Measurements from ENCODE around the gene HSPG2.

Gene HSPG2

DNA sequence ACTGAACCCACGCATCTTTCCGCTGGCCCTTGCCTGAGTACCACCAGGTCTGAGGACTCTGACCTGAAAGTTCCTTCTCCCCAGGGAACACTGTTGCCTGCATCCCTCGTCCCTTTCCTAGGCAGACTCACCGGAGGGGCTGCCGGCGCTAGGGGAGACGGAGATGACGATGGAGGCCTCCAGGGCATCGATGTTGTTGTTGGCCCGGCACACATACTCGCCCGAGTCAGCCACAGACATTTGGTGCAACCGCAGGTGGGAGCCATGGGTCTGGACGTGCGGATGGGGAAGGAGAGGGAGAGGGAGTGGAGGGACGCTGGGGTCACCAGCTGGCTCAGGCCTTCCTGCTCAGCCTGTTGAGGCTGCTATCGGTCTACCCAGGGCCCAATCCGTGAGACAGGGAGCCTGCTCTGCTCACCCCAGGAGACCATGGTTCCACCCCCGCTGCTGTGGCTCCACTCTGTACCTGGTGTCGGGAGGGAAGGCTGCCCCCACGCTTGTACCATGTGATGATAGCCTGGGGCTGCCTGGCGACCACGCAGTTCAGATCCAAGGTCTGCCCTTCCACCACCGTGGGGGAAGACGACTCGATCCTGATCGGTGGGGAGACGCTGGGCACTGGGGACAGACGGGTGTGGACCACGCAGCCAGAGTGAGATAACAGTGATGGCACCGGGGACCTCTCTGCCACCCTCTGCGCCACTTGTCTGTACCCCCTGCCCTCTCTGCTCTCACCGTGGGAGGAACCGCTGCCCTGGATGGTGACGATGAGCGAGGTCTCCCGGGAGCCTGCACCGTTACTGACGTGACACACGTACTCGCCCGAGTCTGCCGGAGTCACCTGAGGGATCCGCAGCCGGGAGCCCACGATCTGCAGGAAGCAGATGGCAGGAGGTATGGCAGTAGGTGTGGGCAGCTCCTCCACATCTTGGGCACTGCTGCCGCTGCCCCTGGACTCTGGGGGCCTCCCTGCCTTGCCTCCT lies 89.6 kb downstream of the HSPG2 start:
- DNase-seq (ENCODE audit: insufficient read length) (no peak), FAIRE-seq (no peak)
- TF ChIP-seq POLR2A (IDR thresholded peaks at IDR 0.05; ENCODE audit: low read depth, low read length) (no peak), TAF1 (IDR thresholded peaks at IDR 0.05; ENCODE audit: borderline replicate concordance, low read depth, low read length) (no peak), POLR2AphosphoS5 (IDR thresholded peaks at IDR 0.05; ENCODE audit: low read depth, low read length) (no peak)

DNA sequence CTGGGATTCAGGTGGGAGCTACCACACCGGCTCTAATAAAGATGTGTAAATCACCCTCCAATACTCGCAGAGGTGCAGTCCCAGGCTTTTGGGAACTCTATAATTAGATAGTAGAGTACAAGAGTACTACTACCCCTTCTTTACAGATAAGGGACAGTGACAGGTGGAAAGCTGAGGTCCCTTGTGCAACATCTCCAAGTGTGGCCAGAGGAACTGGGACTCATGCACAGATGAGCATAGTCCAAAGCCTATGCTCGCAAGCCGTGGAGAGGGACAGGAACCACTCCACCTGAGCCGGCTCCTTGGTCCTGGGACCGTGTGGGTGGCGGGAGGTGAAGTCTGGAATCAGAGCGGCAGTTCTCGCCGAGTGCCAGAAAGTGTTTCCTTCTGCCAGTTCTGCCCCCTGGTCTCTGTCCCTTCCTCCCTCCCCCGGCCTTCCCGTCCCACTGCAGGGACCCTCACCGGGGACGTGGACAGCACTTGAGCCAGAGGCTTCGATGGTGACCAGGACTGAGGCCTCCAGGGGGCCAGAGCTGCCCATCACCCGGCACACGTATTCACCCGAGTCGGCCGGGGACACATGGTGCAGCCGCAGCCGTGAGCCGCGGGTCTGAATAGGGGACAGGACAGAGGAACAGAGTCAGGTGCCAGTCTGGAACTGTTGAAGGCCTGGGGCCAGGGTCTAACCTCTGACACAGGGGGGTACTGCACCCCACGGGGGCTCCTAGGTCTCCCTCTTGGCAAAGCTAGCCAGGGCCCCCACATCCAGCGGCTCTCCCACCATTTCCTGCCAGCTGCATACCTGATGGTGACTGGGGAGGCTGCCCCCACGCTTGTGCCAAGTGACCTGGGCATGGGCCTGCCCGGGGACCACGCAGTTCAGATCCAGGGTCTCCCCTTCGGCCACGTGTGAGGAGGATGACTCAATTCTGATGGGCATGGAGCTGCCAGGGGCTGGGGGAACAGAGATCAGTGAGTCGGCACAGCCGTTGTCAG lies 91.2 kb downstream of the HSPG2 start:
- TF ChIP-seq POLR2A (IDR thresholded peaks at IDR 0.05; ENCODE audit: low read depth, low read length) (no peak), TAF1 (IDR thresholded peaks at IDR 0.05; ENCODE audit: borderline replicate concordance, low read depth, low read length) (no peak), POLR2AphosphoS5 (IDR thresholded peaks at IDR 0.05; ENCODE audit: low read depth, low read length) (no peak)
- DNase-seq (ENCODE audit: insufficient read length): no peak
- FAIRE-seq: no peak

DNA sequence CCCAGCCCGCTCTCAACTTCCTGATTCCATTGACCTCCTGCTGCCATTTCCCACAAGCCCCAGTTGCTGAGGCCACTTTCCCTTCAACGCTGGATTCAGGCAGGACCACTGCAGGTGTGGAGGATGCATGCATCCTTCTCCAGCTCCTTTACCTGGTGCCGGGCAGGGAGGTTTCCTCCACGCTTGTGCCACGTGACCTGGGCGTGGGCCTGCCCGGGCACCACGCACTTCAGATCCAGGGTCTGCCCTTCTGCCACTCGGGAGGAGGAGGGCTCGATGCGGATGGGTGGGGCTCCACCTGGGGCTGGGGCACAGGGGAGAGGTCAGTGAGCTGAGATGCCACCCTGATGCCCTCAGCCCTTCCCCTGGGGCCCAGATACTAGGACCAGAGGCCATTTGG lies 93.1 kb downstream of the HSPG2 start:
- no peak for DNase-seq (ENCODE audit: insufficient read length)
- TF ChIP-seq POLR2A (IDR thresholded peaks at IDR 0.05; ENCODE audit: low read depth, low read length): no peak
- no peak for TF ChIP-seq TAF1 (IDR thresholded peaks at IDR 0.05; ENCODE audit: borderline replicate concordance, low read depth, low read length)
- no peak for TF ChIP-seq POLR2AphosphoS5 (IDR thresholded peaks at IDR 0.05; ENCODE audit: low read depth, low read length)
- FAIRE-seq: no peak

DNA sequence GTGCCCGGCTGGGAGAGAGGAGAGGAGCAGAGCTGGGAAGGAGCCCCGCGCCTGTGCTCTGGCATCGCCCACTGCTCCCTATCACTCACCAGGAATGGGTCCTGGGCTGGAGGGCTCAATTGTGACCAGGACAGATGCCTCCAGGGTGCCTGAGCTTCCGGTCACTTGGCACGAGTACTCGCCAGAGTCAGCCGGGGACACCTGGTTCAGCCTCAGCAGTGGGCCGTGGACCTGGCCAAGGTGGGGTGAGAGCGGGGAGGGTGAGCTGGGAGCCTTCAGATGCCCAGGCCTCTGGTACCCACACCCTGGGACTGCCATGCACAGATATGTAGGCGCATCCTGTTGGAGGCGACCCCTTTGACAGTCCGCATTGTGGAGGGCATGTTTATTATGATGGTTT lies 93.9 kb downstream of the HSPG2 start:
- DNase-seq (ENCODE audit: insufficient read length): no peak
- FAIRE-seq: no peak
- TF ChIP-seq TAF1 (IDR thresholded peaks at IDR 0.05; ENCODE audit: borderline replicate concordance, low read depth, low read length) (no peak), POLR2A (IDR thresholded peaks at IDR 0.05; ENCODE audit: low read depth, low read length) (no peak), POLR2AphosphoS5 (IDR thresholded peaks at IDR 0.05; ENCODE audit: low read depth, low read length) (no peak)

DNA sequence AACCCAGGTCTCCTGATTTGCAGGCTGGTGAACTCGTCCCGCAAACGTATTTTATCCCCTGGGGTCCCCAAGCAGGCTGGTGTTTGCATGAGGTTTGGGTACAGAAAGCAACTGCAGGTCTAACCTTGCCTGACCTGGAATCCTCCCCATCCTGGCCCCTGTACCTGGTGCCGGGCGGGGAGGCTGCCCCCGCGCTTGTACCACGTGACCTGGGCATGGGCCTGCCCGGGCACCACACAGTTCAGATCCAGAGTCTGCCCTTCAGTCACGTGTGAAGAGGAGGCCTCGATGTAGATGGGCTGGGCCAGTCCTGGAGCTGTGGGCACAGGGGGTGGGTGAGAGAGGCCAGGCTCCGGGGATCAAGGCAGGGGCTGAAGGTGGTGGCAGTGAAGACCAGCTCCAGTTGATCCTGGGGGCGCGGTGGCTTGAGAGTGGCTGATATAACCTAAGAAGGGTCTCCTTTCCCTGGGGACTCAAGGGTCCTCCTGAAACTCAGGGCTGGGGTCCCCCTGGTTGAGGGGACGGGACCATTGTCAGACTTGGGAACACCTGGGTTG lies 94.4 kb downstream of the HSPG2 start:
- DNase-seq (ENCODE audit: insufficient read length) (no peak), FAIRE-seq (no peak)
- no peak for TF ChIP-seq POLR2A (IDR thresholded peaks at IDR 0.05; ENCODE audit: low read depth, low read length)

DNA sequence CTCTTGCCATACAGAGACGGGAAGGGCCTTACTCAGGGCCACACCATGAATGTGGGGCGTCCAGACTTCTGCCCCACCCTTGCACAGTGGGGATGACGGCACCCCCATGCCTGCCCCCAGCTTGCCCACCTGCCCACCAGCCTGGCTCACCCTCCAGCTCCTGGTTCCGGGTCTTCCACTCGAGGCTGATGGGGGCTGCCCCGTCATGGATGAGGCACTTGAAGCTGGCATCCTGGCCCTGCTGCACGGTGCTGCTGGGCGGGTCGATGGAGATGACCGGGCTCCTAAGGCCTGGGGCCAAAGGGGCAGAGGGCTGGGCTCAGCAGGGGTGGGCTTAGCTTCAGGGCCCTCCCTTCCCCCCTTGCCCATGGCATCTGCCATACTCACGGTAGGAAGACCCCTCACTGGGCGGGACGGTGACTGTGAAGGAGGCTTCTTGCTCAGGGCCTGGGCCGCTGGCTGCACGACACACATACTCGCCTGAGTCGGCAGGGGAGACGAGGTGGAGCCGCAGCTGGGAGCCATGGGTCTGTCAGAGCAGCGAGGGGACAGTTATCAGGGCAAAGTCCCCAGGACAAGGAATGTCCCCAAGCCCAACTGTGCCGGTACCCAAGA lies 95.2 kb downstream of the HSPG2 start:
- DNase-seq (ENCODE audit: insufficient read length): no peak
- FAIRE-seq: no peak
- TF ChIP-seq POLR2AphosphoS5 (IDR thresholded peaks at IDR 0.05; ENCODE audit: low read depth, low read length): no peak
- TF ChIP-seq TAF1 (IDR thresholded peaks at IDR 0.05; ENCODE audit: borderline replicate concordance, low read depth, low read length): no peak
- no peak for TF ChIP-seq POLR2A (IDR thresholded peaks at IDR 0.05; ENCODE audit: low read depth, low read length)

DNA sequence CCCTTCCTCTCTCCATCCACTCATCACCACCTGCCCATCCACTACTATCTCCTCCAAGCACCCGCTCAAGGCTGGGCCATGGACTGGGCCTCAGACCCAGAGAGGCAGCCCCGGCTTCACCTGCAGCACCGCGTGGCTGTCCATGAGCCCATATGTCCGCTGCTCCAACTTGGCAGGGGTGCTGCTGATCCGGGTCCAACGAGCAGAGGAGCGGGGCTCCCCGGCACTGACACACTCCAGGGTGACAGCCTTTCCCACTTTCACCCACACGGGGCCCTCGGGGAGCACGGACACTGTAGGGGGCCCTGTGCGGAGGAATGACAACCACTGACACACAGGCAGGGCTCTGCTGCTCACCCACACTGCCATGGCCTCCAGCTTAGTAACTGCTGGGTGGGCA lies 96.1 kb downstream of the HSPG2 start:
- no peak for FAIRE-seq
- no peak for TF ChIP-seq POLR2AphosphoS5 (IDR thresholded peaks at IDR 0.05; ENCODE audit: low read depth, low read length)
- no peak for TF ChIP-seq TAF1 (IDR thresholded peaks at IDR 0.05; ENCODE audit: borderline replicate concordance, low read depth, low read length)
- TF ChIP-seq POLR2A (IDR thresholded peaks at IDR 0.05; ENCODE audit: low read depth, low read length): no peak
- DNase-seq (ENCODE audit: insufficient read length): no peak

DNA sequence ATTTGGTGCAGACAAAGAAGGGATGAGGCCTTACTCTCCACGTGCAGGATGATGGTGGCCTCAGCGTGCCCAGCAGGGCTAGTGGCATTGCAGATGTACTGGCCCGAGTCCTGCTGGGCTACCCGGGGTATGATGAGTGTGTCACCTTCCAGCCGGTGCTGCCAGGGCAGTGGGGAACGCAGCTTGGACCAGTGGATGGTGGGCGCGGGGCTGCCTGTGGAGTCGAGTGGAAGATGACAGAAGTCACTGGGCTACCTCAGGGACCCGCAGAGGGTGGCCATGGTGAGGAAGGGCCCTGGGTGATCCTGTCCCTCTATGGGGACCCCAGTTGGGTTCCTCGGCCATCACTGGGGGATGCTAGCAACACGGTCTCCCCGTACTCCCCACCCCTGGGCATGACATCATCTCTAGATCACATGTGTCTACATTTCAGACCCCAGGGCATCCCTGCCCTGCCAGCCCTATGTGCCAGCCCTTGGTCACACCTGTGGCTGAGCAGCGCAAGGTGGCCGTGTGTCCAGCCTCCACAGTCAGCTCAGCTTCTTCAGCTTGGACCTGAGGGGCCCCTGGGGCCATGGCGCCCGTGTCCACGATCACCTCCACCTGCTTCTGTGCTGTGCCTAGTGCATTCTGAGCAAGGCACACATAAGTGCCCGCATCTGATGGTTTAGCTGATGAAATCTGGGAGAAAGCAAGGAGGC lies 97.6 kb downstream of the HSPG2 start:
- DNase-seq (ENCODE audit: insufficient read length) (no peak), FAIRE-seq (no peak)
- TF ChIP-seq POLR2AphosphoS5 (IDR thresholded peaks at IDR 0.05; ENCODE audit: low read depth, low read length): no peak
- TF ChIP-seq POLR2A (IDR thresholded peaks at IDR 0.05; ENCODE audit: low read depth, low read length): no peak

DNA sequence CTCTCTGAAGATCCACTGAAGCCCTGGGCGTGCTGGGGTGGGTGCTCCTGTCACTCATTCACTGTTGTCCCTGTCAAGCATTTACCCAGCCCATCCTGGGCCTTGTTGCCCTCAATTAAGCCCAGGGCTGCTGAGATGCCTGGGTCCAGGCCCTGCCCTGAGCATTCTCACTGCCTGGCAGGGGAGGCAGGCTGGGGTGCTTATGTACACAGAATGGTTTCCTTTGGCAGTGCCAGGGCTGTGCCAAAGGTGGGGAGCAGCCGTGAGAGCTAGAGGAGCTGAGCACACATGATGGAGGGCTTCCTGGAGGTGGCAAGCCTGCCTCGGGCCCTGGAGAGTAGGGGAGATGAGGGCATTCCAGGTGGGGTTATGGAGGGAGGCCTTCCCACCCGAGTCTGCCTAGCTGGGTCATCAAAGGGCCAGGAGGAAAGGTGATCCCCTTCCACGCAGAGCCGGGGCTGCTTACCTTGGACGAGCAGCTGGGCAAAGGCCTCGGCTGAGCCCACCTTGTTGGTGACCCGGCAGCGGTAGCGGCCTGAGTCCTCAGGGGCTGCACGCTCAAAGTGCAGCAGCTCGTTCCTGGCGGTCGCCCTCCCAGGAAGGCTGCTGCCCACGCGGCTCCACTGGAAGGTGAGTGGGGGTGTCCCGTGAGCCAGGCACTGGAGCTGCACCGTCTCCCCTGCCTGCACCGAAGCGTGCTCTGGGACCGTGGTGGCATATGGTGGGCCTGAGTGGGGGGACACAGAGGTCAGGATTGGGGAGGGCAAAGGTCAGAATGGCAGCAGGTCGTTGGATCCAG lies 98.6 kb downstream of the HSPG2 start:
- TF ChIP-seq POLR2AphosphoS5 (IDR thresholded peaks at IDR 0.05; ENCODE audit: low read depth, low read length): no peak
- no peak for TF ChIP-seq TAF1 (IDR thresholded peaks at IDR 0.05; ENCODE audit: borderline replicate concordance, low read depth, low read length)
- no peak for TF ChIP-seq POLR2A (IDR thresholded peaks at IDR 0.05; ENCODE audit: low read depth, low read length)
- DNase-seq (ENCODE audit: insufficient read length) (no peak), FAIRE-seq (no peak)

DNA sequence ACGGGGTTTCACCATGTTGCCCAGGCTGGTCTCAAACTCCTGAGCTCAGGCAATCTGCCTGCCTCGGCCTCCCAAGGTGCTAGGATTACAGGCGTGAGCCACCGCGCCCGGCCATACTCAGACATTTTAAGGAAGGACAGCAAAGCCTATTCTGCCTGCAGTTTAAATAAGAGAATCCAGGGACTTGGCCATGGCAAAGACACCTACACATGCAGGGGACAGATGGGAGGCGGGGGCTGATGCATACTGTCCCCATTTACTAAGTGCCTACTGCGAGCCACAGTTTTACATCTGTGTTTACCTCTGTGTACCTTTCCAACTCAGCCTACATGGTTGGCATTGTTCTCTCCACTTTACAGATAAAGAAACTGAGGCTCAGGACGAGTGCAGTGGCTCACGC lies 99.6 kb downstream of the HSPG2 start:
- DNase-seq (ENCODE audit: insufficient read length): no peak
- no peak for FAIRE-seq
- TF ChIP-seq POLR2A (IDR thresholded peaks at IDR 0.05; ENCODE audit: low read depth, low read length) (no peak), POLR2AphosphoS5 (IDR thresholded peaks at IDR 0.05; ENCODE audit: low read depth, low read length) (no peak), TAF1 (IDR thresholded peaks at IDR 0.05; ENCODE audit: borderline replicate concordance, low read depth, low read length) (no peak)
